Gastrocnemius medialis (tissue), 4 donors: ENCODE measurements around the gene UBR2.

Source experiments
- POLR2A ChIP-seq, 2 donors: fragments of 450-650 bp; IDR thresholded peaks; one replicate each; pipeline ENCODE4 v1.6.1; 2017; ENCODE audit warnings: antibody characterized with exemption in 2 of 2, mild to moderate bottlenecking in 2 of 2, moderate library complexity in 2 of 2
- TF ChIP-seq, protein P1 (sequence below), 5 experiments: fragments of 450-650 bp in 3 of 5; fragments of 200-600 bp in 2 of 5; sonication (generic) in 2 of 5; IDR thresholded peaks in 4 of 5; conservative IDR thresholded peaks in 1 of 5; 1 replicate in 4 of 5; 2 replicates in 1 of 5; pipeline ENCODE4 v1.5.1; 2016 to 2019; ENCODE audit warnings: antibody characterized with exemption in 5 of 5, mild to moderate bottlenecking in 3 of 5, moderate library complexity in 3 of 5

DNA sequence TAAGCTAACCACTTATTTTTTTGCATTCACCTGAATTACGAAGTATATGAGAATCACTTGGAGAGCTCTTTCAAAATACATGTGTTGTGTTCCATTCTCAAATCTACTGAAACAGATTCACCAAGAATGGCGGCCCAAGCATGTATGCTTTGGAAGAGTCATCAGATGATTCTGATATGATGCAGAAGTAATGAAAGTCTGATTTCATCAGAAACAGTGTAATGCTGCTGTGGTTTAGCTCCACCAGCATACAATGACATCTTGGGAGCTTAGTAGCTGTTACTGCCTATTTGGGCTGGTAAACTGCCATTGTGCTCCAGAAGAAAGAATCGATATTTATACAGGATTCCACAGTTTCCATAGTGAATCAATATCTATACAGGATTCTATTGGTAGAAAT, 52.9 kb downstream of the UBR2 start:
- TF ChIP-seq POLR2A (IDR thresholded peaks at IDR 0.05), result no peak
- TF ChIP-seq, protein P1, sequence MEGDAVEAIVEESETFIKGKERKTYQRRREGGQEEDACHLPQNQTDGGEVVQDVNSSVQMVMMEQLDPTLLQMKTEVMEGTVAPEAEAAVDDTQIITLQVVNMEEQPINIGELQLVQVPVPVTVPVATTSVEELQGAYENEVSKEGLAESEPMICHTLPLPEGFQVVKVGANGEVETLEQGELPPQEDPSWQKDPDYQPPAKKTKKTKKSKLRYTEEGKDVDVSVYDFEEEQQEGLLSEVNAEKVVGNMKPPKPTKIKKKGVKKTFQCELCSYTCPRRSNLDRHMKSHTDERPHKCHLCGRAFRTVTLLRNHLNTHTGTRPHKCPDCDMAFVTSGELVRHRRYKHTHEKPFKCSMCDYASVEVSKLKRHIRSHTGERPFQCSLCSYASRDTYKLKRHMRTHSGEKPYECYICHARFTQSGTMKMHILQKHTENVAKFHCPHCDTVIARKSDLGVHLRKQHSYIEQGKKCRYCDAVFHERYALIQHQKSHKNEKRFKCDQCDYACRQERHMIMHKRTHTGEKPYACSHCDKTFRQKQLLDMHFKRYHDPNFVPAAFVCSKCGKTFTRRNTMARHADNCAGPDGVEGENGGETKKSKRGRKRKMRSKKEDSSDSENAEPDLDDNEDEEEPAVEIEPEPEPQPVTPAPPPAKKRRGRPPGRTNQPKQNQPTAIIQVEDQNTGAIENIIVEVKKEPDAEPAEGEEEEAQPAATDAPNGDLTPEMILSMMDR (IDR thresholded peaks at IDR 0.05 in 4 of 5, conservative IDR thresholded peaks at IDR 0.05 in 1 of 5), result no peak
